GM12878 (cell line): ENCODE measurements around the gene RDH5. TPM values are rescaled to one million over a fixed set of nuclear protein-coding genes. Genes with fewer than 3 reads are reported as not detected.

Source experiments
- ATF7 ChIP-seq: fragments of 450-650 bp; IDR thresholded peaks from 2 replicates; pipeline ENCODE4 v1.6.1; 2016; ENCODE audit warnings: low read depth, mild to moderate bottlenecking
- CREB1 ChIP-seq: IDR thresholded peaks from 2 replicates; pipeline ENCODE4 v1.6.1; 2012; ENCODE audit warnings: low read depth, mild to moderate bottlenecking, inconsistent platforms
- EGR1 ChIP-seq, 2 experiments: IDR thresholded peaks; 1 replicate in 1 of 2; 2 replicates in 1 of 2; pipeline ENCODE4 v1.6.1; 2011 to 2012; ENCODE audit warnings: low read depth in 2 of 2, low read length in 2 of 2, borderline replicate concordance in 1 of 2, mild to moderate bottlenecking in 1 of 2, moderate library complexity in 1 of 2
- JUNB ChIP-seq: IDR thresholded peaks from 2 replicates; pipeline ENCODE4 v1.6.1; 2016; ENCODE audit warnings: antibody characterized with exemption, mild to moderate bottlenecking
- JUND ChIP-seq: IDR thresholded peaks from 2 replicates; pipeline ENCODE4 v1.6.1; 2012; ENCODE audit warnings: low read depth, mild to moderate bottlenecking, low read length, improper control_type of control experiment, moderate library complexity
- NFYA ChIP-seq: IDR thresholded peaks from 2 replicates; pipeline ENCODE4 v1.6.1; 2011; ENCODE audit warnings: low read depth, mild to moderate bottlenecking, low read length, improper control_type of control experiment, borderline replicate concordance
- PAX8 ChIP-seq: fragments of 450-650 bp; IDR thresholded peaks from 2 replicates; pipeline ENCODE4 v1.6.1; 2017; ENCODE audit warnings: mild to moderate bottlenecking, moderate library complexity
- RELA ChIP-seq: fragments of 450-650 bp; IDR thresholded peaks from 2 replicates; pipeline ENCODE4 v1.8.0; 2014; ENCODE audit warnings: borderline replicate concordance; ENCODE audit not compliant: partially characterized antibody
- SIX5 ChIP-seq: IDR thresholded peaks from 2 replicates; pipeline ENCODE4 v1.6.1; 2011; ENCODE audit warnings: mild to moderate bottlenecking, low read depth, low read length, moderate library complexity; ENCODE audit not compliant: severe bottlenecking
- SMAD1 ChIP-seq: fragments of 450-650 bp; IDR thresholded peaks from 2 replicates; pipeline ENCODE4 v1.6.1; 2018; ENCODE audit warnings: mild to moderate bottlenecking, low read depth; ENCODE audit not compliant: partially characterized antibody
- SMAD5 ChIP-seq: IDR thresholded peaks from 2 replicates; pipeline ENCODE4 v1.6.1; 2016; ENCODE audit warnings: antibody characterized with exemption, low read depth
- SMARCA5 ChIP-seq: fragments of 450-650 bp; IDR thresholded peaks from 2 replicates; pipeline ENCODE4 v1.6.1; 2017; ENCODE audit warnings: mild to moderate bottlenecking
- SMC3 ChIP-seq: IDR thresholded peaks from 2 replicates; pipeline ENCODE4 v1.6.1; 2011; ENCODE audit warnings: low read length, improper control_type of control experiment, borderline replicate concordance
- SPI1 ChIP-seq: IDR thresholded peaks from 2 replicates; pipeline ENCODE4 v1.6.1; 2011; ENCODE audit warnings: low read depth, mild to moderate bottlenecking, low read length, moderate library complexity, borderline replicate concordance; ENCODE audit not compliant: insufficient read depth
- SRF ChIP-seq, 2 experiments: IDR thresholded peaks; 2 replicates each; pipeline ENCODE4 v1.6.1; 2011; ENCODE audit warnings: low read depth in 2 of 2, low read length in 2 of 2, mild to moderate bottlenecking in 1 of 2, moderate library complexity in 1 of 2
- STAT1 ChIP-seq: fragments of 450-650 bp; conservative IDR thresholded peaks from 2 replicates; pipeline ENCODE4 v1.6.1; 2014; ENCODE audit warnings: antibody characterized with exemption, mild to moderate bottlenecking
- SUPT20H ChIP-seq: IDR thresholded peaks from 2 replicates; pipeline ENCODE4 v1.6.1; 2011; ENCODE audit warnings: low read depth, mild to moderate bottlenecking, low read length, moderate library complexity, borderline replicate concordance; ENCODE audit not compliant: control insufficient read depth
- TAF1 ChIP-seq: IDR thresholded peaks from 2 replicates; pipeline ENCODE4 v1.6.1; 2011; ENCODE audit warnings: mild to moderate bottlenecking, low read depth, low read length, borderline replicate concordance
- TCF7 ChIP-seq: IDR thresholded peaks from 2 replicates; pipeline ENCODE4 v1.6.1; 2014; ENCODE audit warnings: antibody characterized with exemption, borderline replicate concordance
- ZNF384 ChIP-seq: IDR thresholded peaks from 2 replicates; pipeline ENCODE4 v1.6.1; 2012; ENCODE audit warnings: low read depth, mild to moderate bottlenecking, low read length, improper control_type of control experiment, borderline replicate concordance
- polyA plus RNA-seq, 11 experiments: library from polyadenylated mRNA; depleted of rRNA in 4 of 11; unstranded in 6 of 11; stranded (reverse) in 5 of 11; fragments of >200 nt; fragmentation: Nextera tagmentation in 4 of 11; fragmentation: Illumina TruSeq in 1 of 11; extraction: Ambion mirVana in 4 of 11; extraction: Trizol in 1 of 11; gene quantifications; 1 replicate in 1 of 11; 2 replicates in 10 of 11; pipeline versions ENCODE4 v1.2.1 to v1.2.3, GENCODE V29; 2011 to 2016; ENCODE audit warnings: inconsistent platforms in 2 of 11, missing spikeins in 2 of 11, low read depth in 1 of 11
- total RNA-seq, 4 experiments: library from RNA; depleted of rRNA in 3 of 4; stranded (reverse); fragments of >200 nt in 3 of 4; fragmentation: Illumina TruSeq in 1 of 4; extraction: Trizol in 1 of 4; gene quantifications; 2 replicates each; pipeline versions ENCODE4 v1.2.1 to v1.2.3, GENCODE V29; 2013 to 2021
- TF ChIP-seq, protein P1 (sequence below): fragments of 450-650 bp; IDR thresholded peaks from 2 replicates; pipeline ENCODE4 v1.6.1; 2017; ENCODE audit warnings: borderline replicate concordance
- TF ChIP-seq, protein P2 (sequence below): fragments of 450-650 bp; IDR thresholded peaks from 2 replicates; pipeline ENCODE4 v1.6.1; 2014; ENCODE audit warnings: mild to moderate bottlenecking
- TF ChIP-seq, protein P3 (sequence below): fragments of 450-650 bp; IDR thresholded peaks from 2 replicates; pipeline ENCODE4 v1.6.1; 2016; ENCODE audit warnings: mild to moderate bottlenecking
- TF ChIP-seq, protein P4 (sequence below): fragments of 450-650 bp; IDR thresholded peaks from 2 replicates; pipeline ENCODE4 v1.6.1; 2017; ENCODE audit warnings: mild to moderate bottlenecking

RDH5 gene
- total and polyA plus RNA-seq, 10 of the 15 experiments (the other 5 are each of a cell fraction or from before 2014, with no cell fraction given) = 2.6 to 11.6 (median 7.3) TPM

DNA sequence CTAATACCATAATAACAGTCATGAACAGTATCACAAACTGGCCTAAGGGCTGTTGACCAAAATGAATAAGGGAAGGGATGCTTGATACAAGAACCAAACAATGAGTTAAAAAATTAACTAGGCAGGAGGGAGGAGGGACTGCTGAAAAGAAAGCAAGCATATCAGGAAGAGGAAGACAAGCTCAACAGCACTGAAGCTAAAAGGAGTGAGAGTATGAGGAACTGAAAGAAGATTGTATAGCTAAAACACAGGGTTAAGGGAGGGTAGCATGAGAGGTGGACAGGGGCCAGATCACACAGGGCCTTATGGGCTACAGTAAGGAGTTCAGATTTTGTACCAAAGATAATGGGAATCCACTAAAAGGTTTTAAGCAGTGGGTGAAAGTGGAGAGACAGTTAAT, 46.6 kb upstream of the RDH5 start (continued):
- TF ChIP-seq ATF7 (no peak), SMAD1 (no peak), JUND (no peak), SMAD5 (no peak), ZNF384 (no peak), SUPT20H (no peak), NFYA (no peak), JUNB (no peak), SMARCA5 (0 out of 2 replicates have a peak, but pooled peaks have one; percentile 43), SMC3 (no peak), TAF1 (no peak), STAT1 (no peak), SPI1 (peak; percentile 95), RELA (no peak), EGR1 (IDR thresholded peaks at IDR 0.05; ENCODE audit: borderline replicate concordance in 1 of 2, low read depth in 2 of 2, low read length in 2 of 2) (no peak), PAX8 (no peak), CREB1 (no peak), TCF7 (no peak), SIX5 (no peak), SRF (IDR thresholded peaks at IDR 0.05; ENCODE audit: low read depth in 2 of 2, low read length in 2 of 2) (no peak)
- TF ChIP-seq, protein P1, sequence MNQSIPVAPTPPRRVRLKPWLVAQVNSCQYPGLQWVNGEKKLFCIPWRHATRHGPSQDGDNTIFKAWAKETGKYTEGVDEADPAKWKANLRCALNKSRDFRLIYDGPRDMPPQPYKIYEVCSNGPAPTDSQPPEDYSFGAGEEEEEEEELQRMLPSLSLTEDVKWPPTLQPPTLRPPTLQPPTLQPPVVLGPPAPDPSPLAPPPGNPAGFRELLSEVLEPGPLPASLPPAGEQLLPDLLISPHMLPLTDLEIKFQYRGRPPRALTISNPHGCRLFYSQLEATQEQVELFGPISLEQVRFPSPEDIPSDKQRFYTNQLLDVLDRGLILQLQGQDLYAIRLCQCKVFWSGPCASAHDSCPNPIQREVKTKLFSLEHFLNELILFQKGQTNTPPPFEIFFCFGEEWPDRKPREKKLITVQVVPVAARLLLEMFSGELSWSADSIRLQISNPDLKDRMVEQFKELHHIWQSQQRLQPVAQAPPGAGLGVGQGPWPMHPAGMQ = no peak
- TF ChIP-seq, protein P2, sequence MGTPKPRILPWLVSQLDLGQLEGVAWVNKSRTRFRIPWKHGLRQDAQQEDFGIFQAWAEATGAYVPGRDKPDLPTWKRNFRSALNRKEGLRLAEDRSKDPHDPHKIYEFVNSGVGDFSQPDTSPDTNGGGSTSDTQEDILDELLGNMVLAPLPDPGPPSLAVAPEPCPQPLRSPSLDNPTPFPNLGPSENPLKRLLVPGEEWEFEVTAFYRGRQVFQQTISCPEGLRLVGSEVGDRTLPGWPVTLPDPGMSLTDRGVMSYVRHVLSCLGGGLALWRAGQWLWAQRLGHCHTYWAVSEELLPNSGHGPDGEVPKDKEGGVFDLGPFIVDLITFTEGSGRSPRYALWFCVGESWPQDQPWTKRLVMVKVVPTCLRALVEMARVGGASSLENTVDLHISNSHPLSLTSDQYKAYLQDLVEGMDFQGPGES = no peak
- TF ChIP-seq, protein P3, sequence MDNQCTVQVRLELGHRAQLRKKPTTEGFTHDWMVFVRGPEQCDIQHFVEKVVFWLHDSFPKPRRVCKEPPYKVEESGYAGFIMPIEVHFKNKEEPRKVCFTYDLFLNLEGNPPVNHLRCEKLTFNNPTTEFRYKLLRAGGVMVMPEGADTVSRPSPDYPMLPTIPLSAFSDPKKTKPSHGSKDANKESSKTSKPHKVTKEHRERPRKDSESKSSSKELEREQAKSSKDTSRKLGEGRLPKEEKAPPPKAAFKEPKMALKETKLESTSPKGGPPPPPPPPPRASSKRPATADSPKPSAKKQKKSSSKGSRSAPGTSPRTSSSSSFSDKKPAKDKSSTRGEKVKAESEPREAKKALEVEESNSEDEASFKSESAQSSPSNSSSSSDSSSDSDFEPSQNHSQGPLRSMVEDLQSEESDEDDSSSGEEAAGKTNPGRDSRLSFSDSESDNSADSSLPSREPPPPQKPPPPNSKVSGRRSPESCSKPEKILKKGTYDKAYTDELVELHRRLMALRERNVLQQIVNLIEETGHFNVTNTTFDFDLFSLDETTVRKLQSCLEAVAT = 0 out of 2 replicates have a peak, but pooled peaks have one; percentile 28
- TF ChIP-seq, protein P4, sequence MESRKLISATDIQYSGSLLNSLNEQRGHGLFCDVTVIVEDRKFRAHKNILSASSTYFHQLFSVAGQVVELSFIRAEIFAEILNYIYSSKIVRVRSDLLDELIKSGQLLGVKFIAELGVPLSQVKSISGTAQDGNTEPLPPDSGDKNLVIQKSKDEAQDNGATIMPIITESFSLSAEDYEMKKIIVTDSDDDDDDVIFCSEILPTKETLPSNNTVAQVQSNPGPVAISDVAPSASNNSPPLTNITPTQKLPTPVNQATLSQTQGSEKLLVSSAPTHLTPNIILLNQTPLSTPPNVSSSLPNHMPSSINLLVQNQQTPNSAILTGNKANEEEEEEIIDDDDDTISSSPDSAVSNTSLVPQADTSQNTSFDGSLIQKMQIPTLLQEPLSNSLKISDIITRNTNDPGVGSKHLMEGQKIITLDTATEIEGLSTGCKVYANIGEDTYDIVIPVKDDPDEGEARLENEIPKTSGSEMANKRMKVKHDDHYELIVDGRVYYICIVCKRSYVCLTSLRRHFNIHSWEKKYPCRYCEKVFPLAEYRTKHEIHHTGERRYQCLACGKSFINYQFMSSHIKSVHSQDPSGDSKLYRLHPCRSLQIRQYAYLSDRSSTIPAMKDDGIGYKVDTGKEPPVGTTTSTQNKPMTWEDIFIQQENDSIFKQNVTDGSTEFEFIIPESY = no peak
